NCI-H2171 treated with DMSO at 0.1 percent for 48 hours (cell line): ENCODE data around the gene ING4.
"Not testable (repeated sequence)": the region's sequence is repeated elsewhere in the genome, so short reads cannot be mapped to it uniquely, and the experiment has no call there.

Experiments used
- DNase-seq: peaks from one replicate; lab custom pipeline; 2025; lab: John Stamatoyannopoulos, UW

The ING4 gene

DNA sequence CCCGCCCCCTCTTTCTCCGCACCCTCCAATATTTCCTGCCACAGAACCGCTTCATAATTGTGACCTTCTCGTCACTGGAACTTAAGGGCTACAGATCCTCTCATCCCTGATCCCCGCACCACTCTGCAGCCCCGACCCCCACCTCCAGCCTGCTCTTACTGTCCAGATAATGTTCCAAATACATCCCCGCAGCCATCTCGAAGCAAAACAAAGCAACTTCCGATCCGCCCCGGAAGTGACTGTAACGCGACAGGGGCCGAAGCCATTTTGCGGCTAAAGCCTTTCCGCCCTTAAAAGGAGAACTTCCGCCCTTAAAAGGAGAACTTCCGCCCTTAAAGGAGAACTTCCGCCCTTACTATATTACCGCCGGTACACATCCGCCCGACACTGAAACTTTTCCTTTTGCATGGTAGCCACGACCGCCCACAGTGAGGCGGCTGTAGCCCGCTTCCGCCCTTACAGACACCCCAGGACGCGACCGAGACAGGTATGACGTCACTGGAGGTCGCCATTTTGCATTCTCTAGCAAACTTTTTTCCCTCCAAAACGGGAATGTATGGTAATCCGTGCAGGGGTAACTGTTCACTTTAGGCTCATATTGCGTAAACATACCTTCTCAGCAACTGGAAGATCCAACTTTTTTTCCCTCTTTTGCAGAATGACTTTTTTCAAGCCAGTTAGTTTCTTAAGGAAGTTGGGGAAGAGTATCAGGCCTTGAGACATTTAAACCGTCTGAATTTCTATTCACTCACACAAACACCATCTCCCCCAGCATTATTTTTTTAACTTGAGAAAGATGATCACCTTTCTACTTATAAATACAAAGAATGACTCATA, at the start of gene ING4:
ING4 (minus strand) TSS at position 214 of the 837 bp plus-strand sequence; CDS start at position 196, 18 bp downstream.
- DNase-seq = peak; percentile 100

DNA sequence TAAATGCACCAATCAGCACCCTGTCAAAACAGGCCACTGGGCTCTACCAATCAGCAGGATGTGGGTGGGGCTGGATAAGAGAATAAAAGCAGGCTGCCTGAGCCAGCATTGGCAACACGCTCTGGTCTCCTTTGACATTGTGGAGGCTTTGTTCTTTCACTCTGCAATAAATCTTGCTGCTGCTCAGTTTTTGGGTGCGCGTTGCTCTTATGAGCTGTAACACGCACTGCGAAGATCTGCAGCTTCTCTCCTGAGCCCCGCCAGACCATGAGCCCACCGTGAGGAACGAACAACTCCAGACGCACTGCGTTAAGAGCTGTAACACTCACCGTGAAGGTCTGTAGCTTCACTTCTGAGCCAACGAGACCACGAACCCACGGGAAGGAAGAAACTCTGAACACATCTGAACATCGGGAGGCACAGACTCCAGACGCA, 46.1 kb upstream of the ING4 start:
- DNase-seq = no peak

DNA sequence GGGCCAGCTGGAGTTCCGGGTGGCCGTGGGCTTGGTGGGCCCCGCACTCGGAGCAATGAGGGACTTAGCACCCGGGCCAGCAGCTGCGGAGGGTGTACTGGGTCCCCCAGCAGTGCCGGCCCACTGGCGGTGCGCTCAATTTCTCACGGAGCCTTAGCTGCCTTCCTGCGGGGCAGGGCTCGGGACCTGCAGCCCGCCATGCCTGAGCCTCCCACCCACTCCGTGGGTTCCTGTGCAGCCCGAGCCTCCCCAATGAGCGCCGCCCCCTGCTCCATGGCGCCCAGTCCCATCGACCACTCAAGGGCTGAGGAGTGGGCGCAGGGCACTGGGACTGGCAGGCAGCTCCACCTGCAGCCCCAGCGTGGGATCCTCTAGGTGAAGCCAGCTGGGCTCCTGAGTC, 45.4 kb upstream of the ING4 start:
- not testable (repeated sequence) for DNase-seq

DNA sequence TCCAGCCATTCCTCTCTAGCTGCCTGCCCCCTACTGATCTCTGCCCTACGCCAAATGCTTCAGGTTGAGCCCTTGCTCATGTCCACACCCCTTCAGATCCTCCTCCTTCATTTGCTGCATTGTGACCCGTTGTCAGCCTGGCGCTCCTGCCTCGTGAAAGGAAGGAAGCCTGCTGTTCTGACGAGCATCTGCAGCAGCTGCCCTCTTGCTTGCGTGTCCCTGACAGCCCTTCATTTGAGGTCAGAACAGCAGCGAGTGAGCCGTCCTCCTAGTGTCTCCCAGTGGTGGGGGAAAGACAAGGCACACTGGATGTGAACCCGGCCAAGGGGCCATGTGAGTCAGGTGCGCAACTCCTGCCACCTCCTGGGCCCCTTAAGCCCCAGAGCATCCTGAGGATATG, 40.7 kb upstream of the ING4 start:
- DNase-seq = peak; percentile 63

DNA sequence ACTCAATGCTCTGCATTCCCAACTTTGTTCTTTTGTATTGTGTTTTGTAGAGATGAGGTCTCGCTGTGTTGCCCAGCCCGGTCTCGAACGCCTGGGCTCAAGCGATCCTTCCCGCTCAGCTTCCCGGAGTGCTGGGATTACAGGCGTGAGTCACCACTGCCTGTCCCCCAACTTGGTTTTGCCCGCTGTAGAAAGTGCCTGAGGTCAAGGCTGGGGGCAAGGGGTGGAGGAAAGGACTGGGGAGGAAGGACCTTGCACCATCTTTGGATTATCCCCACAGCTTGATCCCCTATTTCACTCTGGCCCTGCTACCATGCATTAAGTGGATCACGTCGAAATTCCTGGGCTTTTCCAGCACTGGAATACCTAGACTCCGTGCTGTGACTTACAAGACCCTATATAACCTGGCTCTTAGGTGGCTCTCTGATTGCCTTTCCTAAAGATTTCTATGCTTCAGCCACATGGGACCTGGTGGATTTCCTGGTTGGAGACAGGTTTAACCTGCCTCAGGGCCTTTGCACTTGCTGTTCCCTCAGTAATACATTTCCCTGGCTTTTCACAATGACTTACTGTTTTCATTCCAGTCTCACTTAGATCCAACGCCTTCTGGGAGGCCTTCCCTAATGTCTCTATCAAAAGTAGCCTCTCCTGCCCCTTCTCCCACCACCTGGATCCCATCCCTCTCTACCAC, 38.3 kb upstream of the ING4 start:
- no peak for DNase-seq

DNA sequence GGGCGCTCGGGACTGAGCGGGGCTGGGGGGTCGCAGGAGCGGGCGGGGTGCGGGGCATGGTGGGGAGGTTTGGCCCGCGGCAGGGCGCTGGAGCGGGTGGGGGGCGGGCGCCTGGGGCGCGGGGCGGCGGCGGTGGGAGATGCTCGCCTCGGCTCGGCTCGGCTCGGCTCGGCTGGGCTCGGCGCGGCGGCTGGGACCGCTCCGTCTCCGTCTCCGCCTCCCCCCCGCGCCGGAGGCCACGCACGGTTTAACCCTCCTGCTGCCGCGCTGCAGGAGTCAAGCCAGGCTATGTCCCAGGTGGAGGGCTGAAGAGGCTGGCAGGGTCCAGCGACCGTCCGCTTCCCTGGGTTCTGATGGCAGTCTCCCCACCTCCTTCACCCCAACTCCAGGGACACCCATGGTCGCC, 37.7 kb upstream of the ING4 start, which contains the start of gene PIANP:
PIANP (minus strand) TSS at position 170 of the 406 bp plus-strand sequence. CDS start 2,754 bp downstream, outside the sequence.
- DNase-seq = peak; percentile 66

DNA sequence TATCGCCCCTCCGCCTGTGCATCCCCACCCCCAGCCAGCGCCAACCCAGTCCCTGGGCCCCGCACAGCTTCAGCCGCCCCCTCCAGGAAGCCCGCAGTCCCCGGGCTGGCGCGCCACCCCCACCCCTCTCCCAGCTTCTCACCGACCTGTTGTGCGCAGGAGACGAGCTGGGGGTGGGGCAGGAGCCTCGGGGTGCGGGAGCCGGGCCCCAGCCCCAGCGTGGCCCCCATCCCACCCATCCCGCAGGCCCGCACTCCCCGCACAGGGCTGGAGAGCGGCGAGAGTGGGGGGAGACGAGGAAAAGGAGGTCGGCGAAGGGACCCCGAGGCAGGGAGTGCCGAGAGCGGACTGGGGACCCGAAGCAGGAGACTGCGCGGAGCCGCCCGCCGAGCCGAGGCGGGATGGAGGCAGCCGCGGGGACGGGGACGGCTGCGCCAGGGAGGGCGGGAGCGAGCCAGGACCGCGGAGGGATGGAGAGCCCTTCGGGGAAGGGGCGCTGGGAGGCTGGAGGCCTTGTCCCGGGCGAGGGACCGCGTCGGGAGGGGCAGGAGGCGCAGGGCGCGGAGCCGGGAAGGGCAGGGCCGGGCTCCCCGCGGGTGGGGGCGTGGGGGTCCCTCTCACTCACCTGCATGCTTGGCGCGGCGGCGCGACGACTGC, 37.2 kb upstream of the ING4 start:
- DNase-seq = peak; percentile 81

DNA sequence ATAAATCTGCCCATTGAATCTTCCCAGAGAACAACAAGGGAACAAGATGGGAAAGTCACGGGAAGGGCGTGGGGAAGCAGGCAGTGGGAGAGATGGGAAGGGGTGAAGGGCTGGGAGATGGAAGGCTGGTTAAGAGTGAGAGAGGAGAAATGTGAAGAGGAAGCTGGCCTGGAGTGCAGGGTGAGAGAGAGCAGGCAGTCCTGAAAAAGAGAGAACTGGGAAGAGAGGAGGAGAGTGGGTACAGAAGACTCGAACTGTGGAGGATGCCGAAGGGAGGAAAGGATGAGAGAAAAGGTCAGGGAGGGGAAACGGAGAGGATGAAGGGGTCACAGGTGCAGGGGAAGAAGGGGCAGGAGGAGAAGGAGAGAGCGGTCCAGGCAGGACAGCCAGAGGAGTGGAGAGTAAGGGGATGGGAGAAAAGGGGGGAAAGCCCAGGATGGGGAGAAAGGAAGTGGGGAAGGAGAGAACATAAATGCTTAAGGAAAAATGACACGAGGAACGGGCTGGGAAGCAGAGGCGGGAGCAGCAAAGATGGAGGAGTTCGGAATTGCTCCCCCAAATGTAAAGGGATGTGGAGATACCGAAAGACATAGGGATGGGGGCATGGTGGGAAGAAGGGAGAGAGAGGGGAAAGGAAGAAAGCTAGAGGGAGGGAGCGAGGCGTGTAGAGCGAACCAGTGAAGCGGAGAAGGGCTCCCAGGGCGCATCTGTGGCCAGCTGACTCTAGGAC, 36.5 kb upstream of the ING4 start:
- DNase-seq = peak; percentile 84

DNA sequence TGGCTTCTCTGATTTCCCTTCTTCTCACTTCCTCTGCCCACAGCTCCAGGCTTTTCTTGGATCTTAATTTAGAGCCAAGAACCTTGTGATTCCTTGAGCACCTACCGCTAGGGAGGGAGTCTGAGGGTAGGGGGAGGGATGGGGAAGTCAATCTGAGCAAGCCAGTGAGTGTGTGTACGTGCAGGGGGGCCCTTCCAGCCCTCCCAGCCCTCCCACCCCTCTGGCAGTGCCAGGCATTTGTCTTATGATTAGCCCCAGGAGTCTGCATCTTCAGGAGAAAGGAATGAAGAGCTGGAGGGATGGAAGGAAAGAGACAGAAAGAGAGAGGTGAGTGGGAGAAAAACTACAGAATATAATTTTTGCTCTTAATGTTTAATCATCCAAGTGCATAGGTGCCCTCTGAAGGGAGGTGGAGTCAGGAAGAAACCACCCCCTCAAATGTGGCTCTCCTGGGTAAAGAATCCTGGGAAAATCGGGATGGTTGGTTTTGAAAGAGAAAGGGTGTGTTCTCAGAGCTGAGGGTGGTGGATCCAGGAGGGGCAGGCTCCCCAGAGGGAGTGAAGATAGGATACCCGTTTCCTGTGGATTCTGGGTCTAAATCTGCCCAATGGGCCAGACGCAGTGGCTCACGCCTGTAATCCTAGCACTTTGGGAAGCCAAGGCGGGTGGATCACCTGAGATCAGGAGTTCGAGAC, 35.6 kb upstream of the ING4 start:
- no peak for DNase-seq

DNA sequence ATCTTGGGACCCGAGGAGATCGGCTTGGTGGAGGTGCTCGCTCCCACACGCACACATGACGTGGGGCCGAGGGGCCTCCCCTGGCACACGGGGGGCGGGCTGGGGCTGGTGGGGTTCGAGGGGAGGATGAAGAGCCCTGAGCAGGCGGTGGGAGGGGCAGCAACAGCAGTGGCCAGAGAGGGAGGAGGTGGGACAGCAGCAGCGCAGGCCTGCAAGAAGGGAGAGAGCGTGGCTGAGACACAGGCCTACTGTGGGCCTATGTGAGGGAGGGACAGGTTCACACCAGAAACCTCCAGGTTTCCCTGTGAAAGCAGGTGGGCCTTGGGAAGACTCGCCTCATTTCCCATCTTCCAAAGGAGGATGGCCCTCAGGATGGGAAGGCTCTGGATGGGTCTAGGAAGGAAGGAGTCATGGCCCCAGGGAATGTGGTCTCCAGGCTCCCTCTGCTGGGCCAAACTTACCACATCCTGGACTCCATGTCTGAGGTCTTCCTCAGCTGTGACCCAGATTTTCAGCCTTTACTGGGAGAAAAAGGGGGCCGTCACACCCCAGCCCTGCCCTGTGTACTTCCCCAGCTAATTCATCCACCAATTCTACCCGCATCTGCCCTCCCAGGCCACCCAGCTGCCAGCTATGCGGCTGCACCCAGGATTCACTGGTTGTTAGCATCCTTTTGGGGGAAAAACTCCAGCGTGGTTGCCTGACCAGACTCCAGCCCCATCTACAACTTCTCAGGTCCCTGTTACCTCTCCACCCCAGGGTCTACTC, 34.8 kb upstream of the ING4 start:
- DNase-seq = peak; percentile 87

DNA sequence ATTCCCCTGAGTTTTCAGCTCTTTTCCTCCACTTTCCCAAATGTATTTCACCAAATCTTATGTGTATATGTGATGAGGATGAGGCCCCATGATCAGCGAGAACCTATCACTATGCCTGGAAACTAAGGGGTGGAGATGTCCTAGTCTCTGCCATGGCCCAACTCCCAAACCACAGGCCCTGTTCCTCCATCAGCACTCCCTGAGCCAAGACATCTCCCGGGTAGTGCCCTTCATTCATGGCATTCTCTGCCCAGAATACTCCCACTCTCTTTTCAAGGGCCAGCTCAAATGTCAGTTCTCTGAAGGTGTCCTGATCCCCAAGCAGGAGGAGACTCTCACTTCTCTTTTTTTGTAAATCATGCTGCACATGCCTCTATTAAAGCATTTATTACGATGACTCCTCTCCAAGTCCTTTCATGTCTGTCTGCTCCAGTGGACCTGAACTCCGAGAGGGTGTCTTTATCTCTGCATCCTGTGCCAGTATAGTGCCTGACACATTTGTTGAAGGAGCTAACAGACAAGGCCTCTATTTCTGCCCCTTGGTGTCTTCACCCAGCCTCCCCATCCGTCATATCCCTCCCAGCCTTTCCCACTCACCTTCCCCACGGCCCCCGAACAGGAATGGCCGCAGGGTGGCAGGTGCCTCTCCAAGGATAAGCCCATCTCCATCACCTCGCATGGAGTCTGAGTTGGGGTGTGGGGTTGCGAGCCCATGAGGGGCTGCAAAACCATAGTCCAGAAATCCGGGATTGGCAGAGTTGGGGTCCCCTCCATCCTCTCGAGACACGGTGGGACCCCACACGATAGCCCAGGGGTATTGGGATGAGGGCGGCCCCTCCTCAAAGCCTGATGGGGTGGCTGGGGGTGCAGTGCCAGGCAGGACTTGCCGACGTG, 34.0 kb upstream of the ING4 start:
- DNase-seq = no peak

DNA sequence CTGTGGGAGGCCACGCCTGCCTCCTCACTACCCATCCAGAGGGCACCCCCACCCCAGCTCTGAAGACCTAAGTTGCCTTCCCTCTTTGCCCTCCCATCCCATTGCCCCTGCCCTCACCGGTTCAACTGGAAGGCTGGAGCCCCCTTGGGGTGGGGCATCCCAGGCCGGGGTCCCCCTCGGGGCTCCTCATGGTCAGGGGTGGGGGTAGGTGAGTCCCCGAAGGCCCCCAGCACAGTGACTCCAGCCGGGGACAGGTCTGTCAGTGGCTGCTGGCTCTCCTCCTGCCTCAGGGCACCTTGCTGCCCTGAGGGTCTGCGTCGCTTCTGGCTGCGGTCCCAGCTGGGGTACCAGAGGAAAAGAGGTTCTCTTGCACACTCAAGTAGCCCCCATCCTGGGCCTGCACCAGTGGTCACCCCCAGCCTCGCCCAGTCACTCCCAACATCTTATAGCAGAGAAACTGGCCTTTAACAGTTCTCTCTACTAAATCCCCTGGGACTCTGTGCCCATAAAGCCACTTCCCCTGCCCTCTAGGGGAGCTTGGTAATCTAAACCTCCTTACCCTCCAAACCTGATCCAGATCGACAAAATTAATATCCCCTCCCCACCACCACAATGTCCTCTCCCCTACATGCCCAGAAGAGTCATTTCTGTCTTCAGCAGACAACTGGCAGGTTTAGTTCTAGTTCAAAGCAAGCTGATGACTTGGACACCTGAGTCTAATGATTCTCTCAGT, 32.6 kb upstream of the ING4 start:
- DNase-seq = peak; percentile 58

DNA sequence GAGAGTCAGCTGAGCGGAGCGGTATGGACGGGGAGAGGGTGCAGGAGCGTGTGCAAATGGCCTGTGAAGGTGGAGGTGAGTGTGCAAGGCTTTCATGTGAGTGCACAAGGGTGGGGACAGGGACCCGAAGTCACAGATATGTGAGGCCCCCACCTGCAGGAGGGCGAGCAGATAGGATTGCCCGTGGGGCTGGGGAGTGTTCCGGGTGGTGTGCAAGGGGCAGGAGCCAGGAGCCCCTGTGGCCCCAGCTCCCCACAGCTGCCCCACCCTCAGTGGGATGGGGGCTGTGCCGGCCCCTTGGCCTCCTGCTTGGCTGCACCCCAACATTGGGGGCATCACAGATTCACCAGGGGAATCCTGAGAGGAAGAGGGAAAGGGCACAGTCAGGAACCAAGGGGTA, 31.8 kb upstream of the ING4 start:
- no peak for DNase-seq

DNA sequence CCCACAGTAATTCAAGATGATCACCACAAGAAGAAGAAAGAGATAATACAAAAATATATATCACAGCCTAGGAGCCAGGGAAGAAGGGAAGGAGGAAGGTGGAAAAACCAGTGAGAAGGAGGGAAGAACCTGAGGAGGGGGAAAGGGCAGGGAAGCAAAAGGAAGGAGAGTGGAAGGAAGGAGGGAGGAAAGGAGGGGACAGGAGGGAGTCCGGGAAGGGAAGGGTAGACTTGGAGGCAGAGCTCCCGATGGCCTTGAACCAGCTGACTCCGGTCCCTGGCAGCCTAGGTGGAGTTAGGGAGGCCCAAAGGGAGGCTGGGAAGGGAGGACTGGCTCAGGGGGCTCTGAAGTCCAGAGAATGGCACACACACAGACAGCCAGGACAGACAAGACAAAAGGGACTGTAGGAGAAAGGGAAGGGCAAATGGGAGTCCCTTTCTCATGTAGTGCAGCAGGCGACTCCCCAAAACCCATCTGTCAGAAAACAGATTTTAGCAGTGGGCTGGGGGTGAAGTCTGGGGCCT, 31.0 kb upstream of the ING4 start:
- DNase-seq = no peak

DNA sequence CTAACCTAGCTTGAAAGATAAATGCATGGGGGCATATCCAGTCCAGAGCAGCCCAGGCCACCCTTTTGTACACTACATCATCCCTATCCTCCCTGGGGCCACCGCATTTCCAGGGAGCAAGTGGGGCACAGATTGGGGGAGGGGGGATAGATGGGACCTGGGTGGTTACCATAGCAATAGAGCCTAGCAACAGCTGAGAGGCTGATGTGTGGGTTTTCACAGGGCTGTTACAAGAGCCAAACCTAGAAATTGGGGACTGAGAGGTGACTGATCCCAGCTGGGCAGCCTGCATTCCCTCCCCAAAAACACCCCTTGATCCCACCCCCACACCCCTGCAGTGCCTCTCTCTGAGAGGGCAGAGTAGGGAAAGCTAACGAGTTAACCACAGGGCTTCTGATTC, 30.0 kb upstream of the ING4 start:
- DNase-seq = no peak

DNA sequence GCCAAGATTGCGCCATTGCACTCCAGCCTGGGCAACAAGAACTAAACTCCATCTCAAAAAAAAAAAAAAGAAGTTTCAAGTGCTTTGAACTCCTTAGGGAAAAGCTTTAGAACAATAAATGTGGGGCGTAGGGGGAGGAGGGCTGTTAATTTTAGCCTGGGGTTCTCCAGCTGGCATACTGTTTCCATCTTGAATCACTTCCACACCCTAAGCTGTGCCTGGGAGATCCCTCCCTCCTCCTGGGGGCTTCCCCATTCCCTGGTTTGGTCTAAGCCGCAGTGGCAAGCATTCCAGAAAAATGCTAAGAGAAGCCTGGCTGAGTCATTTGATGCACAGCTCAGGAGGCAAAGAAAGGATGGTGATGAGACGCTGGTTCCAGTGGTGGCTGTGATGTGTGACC, 28.6 kb upstream of the ING4 start:
- peak; percentile 79 for DNase-seq

DNA sequence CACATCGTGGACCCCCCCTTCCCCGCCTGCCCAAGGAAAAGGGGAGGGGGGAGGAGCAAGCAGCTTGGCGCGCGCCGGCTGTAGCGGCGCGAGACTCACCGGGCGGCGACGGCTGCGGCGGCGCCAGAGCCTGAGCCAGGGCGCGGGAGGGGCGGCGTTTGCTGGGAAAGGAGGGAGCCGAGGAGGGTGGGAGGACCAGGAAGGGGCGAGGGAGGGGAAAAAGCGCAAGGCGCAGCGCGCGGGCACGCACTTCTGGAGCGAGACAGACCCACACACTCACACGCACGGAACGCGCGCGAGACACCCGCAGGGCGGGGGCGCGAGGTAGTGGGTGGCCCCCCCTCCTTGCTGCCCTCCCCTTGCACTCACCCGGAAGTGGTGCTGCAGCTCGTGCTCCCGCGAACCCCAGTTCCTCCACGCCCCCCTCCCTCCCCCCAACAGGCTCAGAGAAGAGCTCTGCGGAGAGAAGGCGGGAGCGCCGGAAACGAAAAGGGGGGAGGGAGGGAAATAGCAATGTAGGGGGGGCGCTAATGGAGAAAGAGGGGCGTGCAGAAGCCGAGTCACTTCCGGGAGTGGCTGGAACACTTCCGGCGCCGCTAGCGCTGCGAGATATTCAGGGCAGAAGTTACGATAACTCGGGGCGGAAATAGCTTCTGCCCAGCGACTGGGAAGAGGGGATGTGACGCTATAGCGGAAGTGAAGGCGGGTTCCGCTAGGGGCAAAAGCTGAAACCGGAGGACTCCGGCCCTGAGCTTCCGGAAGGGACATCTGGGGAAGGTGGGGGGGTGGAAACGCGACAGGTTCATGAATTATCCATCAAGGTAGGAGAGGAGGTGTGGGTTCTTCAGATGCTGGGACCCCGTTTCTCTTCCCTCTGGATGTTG, 26.3 kb upstream of the ING4 start, which contains the start of gene ZNF384:
ZNF384 (minus strand) TSS at position 377 of the 884 bp plus-strand sequence. CDS start 9,855 bp downstream, outside the sequence.
- DNase-seq = peak; percentile 100
